Measurements from ENCODE around the gene AREG. TPM values are rescaled to one million over a fixed set of nuclear protein-coding genes. Genes with fewer than 3 reads are reported as not detected.

The AREG gene
- total RNA-seq, 1 experiment from 2014 or later = 739 TPM

GRCh38 chr4:74453037-74453635, 8.2 kb downstream of the AREG start:
- ChIA-PET POLR2A (interaction anchor here (0.8 to 2.5 kb wide), 6 partner anchors 8 to 212 kb away, joined by 3 to 16 read pairs (median 5); partner anchors contain the start of gene AREG), RAD21 (ENCODE audit: low non-redundant PET in 1 of 2, low total read pairs in 2 of 2, uncharacterized antibody in 2 of 2, unreplicated experiment in 2 of 2) (no interaction called here), CTCF (no interaction called here)
- no peak for DNase-seq (ENCODE audit: low read depth, low spot score)
- TF ChIP-seq EZH2phosphoT487 (IDR thresholded peaks at IDR 0.05; ENCODE audit: borderline replicate concordance) (no peak), JUND (IDR thresholded peaks at IDR 0.05) (no peak; the same call in 1 of the 2 replicates), YY1 (IDR thresholded peaks at IDR 0.05; ENCODE audit: extremely low read depth, insufficient replicate concordance, low read depth, low read length) (no peak), ZBTB33 (IDR thresholded peaks at IDR 0.05; ENCODE audit: extremely low read depth, insufficient replicate concordance, low read length) (no peak), SRF (IDR thresholded peaks at IDR 0.05; ENCODE audit: low read depth) (0 out of 2 replicates have a peak, but pooled peaks have one; percentile 10), TCF7L2 (IDR thresholded peaks at IDR 0.05; ENCODE audit: borderline replicate concordance, extremely low read depth, insufficient read depth, insufficient read length) (no peak), RAD21 (IDR thresholded peaks at IDR 0.05; ENCODE audit: low read depth) (no peak), POLR2AphosphoS5 (IDR thresholded peaks at IDR 0.05; ENCODE audit: low read depth, low read length) (no peak; the same call in 1 of the 2 replicates), ELF1 (IDR thresholded peaks at IDR 0.05; ENCODE audit: borderline replicate concordance, low read depth) (no peak; the same call in 1 of the 2 replicates), ZNF274 (IDR thresholded peaks at IDR 0.05; ENCODE audit: low read depth, low read length) (no peak), FOSL1 (IDR thresholded peaks at IDR 0.05; ENCODE audit: low read depth) (peak; percentile 37), ZFX (IDR thresholded peaks at IDR 0.05) (no peak), EZH2 (IDR thresholded peaks at IDR 0.05) (no peak), EGR1 (IDR thresholded peaks at IDR 0.05; ENCODE audit: low read depth) (no peak), SIN3A (IDR thresholded peaks at IDR 0.05; ENCODE audit: low read depth) (peak; percentile 42; the same call in 1 of the 2 replicates), POLR2A (IDR thresholded peaks at IDR 0.05; ENCODE audit: borderline replicate concordance, extremely low read depth, insufficient read depth, insufficient read length) (no peak)
- TF ChIP-seq, protein P1, sequence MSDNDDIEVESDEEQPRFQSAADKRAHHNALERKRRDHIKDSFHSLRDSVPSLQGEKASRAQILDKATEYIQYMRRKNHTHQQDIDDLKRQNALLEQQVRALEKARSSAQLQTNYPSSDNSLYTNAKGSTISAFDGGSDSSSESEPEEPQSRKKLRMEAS (IDR thresholded peaks at IDR 0.05) = no peak
- TF ChIP-seq, protein P2, sequence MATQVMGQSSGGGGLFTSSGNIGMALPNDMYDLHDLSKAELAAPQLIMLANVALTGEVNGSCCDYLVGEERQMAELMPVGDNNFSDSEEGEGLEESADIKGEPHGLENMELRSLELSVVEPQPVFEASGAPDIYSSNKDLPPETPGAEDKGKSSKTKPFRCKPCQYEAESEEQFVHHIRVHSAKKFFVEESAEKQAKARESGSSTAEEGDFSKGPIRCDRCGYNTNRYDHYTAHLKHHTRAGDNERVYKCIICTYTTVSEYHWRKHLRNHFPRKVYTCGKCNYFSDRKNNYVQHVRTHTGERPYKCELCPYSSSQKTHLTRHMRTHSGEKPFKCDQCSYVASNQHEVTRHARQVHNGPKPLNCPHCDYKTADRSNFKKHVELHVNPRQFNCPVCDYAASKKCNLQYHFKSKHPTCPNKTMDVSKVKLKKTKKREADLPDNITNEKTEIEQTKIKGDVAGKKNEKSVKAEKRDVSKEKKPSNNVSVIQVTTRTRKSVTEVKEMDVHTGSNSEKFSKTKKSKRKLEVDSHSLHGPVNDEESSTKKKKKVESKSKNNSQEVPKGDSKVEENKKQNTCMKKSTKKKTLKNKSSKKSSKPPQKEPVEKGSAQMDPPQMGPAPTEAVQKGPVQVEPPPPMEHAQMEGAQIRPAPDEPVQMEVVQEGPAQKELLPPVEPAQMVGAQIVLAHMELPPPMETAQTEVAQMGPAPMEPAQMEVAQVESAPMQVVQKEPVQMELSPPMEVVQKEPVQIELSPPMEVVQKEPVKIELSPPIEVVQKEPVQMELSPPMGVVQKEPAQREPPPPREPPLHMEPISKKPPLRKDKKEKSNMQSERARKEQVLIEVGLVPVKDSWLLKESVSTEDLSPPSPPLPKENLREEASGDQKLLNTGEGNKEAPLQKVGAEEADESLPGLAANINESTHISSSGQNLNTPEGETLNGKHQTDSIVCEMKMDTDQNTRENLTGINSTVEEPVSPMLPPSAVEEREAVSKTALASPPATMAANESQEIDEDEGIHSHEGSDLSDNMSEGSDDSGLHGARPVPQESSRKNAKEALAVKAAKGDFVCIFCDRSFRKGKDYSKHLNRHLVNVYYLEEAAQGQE (IDR thresholded peaks at IDR 0.05; ENCODE audit: low read depth) = no peak
- TF ChIP-seq, protein P3, sequence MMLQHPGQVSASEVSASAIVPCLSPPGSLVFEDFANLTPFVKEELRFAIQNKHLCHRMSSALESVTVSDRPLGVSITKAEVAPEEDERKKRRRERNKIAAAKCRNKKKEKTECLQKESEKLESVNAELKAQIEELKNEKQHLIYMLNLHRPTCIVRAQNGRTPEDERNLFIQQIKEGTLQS (IDR thresholded peaks at IDR 0.05) = no peak
- H3K36me3 ChIP-seq (ENCODE audit: control insufficient read depth in 1 of 2, insufficient read depth in 2 of 2, low read length in 2 of 2) = peaks cover 42 to 52% of the 10 kb centered on the region in 2 experiments; a peak in 3 of 4 replicates
- H3K27me3 ChIP-seq (ENCODE audit: insufficient read depth, low read length) = no peaks in the 10 kb centered on the region
- no peaks in the 10 kb centered on the region for H3K9me2 ChIP-seq (ENCODE audit: insufficient read depth)
- intact Hi-C loops (cut with micrococcal nuclease) = no loop called here
- ATAC-seq = no peak
- H3K9me3 ChIP-seq (ENCODE audit: control insufficient read depth in 1 of 2, insufficient read depth in 1 of 2, low read depth in 1 of 2, low read length in 2 of 2) = no peaks in the 10 kb centered on the region
- H3K27ac ChIP-seq (ENCODE audit: low read depth, low read length) = peak overlapping the region; percentile 85
- no peak overlapping the region for H2AFZ ChIP-seq (ENCODE audit: low read depth, low read length, poor library complexity, severe bottlenecking)
- no peak overlapping the region for H3K9ac ChIP-seq (ENCODE audit: low read length)
- H3K4me1 ChIP-seq (ENCODE audit: control insufficient read depth in 1 of 2, insufficient read depth in 2 of 2, low read length in 2 of 2) = peaks cover 72 to 97% of the 10 kb centered on the region in 2 experiments
- H4K20me1 ChIP-seq (ENCODE audit: insufficient read depth) = 0 out of 2 replicates have a peak, but pooled peaks cover 7% of the 10 kb centered on the region
- no TSS peak for BruUV-seq (replicated peaks)
- peak overlapping the region; percentile 1; the same call in 1 of the 2 replicates for H3K4me2 ChIP-seq (ENCODE audit: low read length)
- H3K4me3 ChIP-seq (replicated peaks in 1 of 2; ENCODE audit: low read depth in 1 of 2, low read length in 2 of 2) = no peak overlapping the region
- H3K79me2 ChIP-seq (ENCODE audit: insufficient read depth, low read length) = peaks cover 53% of the 10 kb centered on the region

Measured in HCT116 (cell line).